ENCODE data around the gene MKS1.
A peak's percentile ranks its signal among the peaks of the same experiment; 100 is the strongest.

The MKS1 gene

DNA sequence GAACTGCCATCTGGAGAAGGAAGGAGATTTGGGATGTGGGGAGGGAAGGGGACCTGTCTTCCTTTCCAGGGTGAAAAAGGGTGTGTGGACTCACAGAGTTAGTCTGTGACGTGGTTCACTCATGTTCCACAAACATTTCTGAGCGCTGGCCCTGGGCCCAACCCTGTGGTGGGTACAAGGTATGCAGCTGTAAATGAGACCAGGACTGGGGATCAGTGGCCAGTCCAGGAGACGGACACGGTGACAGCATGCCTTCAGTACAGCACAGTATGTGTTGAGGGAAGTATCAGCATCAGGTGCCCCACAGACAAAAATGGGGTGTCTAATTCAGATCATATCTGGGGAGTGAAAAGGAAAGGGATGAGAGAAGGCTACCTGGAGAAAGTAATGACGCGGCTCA is 32.0 kb downstream of the MKS1 start:
- no peaks in the 10 kb centered on the region for H3K27me3 ChIP-seq (replicated peaks)
- TF ChIP-seq, protein P1, sequence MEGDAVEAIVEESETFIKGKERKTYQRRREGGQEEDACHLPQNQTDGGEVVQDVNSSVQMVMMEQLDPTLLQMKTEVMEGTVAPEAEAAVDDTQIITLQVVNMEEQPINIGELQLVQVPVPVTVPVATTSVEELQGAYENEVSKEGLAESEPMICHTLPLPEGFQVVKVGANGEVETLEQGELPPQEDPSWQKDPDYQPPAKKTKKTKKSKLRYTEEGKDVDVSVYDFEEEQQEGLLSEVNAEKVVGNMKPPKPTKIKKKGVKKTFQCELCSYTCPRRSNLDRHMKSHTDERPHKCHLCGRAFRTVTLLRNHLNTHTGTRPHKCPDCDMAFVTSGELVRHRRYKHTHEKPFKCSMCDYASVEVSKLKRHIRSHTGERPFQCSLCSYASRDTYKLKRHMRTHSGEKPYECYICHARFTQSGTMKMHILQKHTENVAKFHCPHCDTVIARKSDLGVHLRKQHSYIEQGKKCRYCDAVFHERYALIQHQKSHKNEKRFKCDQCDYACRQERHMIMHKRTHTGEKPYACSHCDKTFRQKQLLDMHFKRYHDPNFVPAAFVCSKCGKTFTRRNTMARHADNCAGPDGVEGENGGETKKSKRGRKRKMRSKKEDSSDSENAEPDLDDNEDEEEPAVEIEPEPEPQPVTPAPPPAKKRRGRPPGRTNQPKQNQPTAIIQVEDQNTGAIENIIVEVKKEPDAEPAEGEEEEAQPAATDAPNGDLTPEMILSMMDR (IDR thresholded peaks at IDR 0.05; ENCODE audit: low read depth, low read length, missing control alignments) = no peak

DNA sequence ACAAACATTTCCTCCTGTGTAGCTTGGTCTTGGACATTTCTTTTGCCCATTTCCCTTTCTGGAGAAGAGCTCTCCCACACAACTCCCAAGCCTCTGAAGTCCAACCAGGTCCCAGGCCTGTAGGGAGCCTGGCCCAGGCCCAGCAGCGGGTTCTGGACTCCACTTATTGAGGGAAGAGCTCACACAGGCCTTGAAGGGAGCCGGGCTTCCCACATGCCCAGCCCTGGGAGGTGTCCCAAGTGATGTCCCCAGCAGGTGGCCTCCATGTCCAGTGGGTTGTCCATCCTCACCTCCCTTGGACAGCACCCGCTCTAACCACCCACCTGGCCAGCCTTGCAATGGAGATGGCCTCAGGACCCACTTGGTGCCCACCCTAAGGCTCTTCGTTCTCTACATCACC is 32.5 kb downstream of the MKS1 start:
- no peak overlapping the region for H3K27ac ChIP-seq
- TF ChIP-seq, protein P1 (IDR thresholded peaks at IDR 0.05; ENCODE audit: low read depth, low read length, missing control alignments) = no peak
- DNase-seq = no peak
- H3K36me3 ChIP-seq (replicated peaks) = no peaks in the 10 kb centered on the region
- in situ Hi-C loops (cut with HindIII; ENCODE audit: low pct_ligation_motif_present, low sequenced_read_pairs) = no loop called here
- H3K27me3 ChIP-seq (replicated peaks) = no peaks in the 10 kb centered on the region
- no peak overlapping the region for H3K4me3 ChIP-seq (ENCODE audit: low read depth, low read length)

More for the DNA sequence above, 32.0 kb downstream of the MKS1 start:
- Histone ChIP-seq H3K27ac (no peak overlapping the region), H3K4me3 (ENCODE audit: low read depth, low read length) (no peak overlapping the region), H3K36me3 (replicated peaks) (no peaks in the 10 kb centered on the region)
- DNase-seq = no peak
- in situ Hi-C loops (cut with HindIII; ENCODE audit: low pct_ligation_motif_present, low sequenced_read_pairs) = no loop called here

DNA sequence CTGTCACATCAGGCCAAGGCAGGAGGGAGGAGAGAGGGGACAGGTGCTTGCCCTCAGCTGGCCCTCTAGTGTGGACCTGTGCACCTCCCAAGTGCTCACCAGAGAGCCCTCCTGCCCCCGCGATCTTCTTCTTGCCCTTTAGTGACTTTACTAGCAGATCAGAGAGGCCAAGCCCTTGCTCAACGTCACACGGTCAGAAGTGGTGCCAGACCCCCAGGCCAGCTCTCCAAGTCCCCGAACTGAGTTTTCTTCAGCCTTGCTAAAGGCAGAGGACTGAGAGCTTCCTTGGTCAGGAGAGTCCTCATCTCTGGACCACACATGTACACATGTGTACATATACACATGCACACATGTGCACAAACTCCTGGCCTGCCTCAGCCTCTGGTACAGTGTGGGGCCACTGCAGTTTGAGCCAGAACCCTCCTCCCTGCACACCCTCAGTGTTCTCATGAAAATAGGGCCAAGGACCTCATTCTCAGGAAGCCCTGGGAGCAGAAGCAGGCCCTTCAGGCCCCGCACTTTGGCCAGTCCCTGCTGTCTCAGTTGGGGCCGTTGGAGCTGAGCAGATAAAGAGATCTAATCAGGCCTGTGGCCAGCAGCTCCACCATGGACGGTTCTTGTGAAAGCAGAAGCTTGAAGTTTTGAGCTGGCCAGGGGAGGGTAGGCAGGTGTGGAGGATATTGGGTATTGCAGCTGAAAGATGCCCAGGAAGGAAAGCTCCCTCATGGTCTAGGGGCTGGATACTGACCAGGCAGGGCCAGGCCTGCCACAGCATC is 33.9 kb downstream of the MKS1 start:
- DNase-seq = no peak

DNA sequence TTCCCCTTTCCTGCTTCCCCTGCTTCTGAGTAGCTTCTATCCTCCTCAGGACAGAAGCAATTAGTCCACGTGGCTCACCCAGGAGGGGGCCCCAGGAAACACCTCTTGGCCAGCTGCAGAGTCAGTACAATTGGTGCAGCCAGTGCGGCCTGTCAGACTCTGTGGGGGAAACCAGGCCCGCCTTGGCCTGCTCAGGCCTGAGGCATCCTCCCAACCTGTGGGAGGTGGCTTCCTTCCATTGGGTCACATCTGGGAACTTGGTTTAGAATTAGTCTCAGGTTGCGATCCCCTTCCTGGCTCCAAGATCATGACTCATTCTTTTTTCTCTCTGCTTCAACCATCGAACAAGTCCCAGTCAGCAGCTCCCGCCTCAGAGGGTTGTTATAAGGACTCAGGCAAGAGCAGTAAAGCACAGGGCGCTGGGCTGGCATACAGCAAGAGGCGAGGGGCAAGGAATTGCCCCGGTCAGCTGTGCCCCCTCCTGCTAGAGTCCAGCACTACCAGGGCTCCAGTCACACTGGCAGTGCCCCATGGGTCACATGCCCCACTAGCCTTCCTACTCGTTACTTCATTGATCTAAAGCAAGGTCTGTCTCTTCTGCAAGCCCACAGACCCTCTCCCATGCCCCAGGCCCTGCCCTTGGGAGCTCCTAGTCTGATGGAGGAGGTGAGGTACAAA is 34.6 kb downstream of the MKS1 start:
- peak; percentile 18 for DNase-seq
- H3K36me3 ChIP-seq (replicated peaks) = no peaks in the 10 kb centered on the region
- no peak overlapping the region for H3K27ac ChIP-seq
- H3K27me3 ChIP-seq (replicated peaks) = no peaks in the 10 kb centered on the region
- no peak overlapping the region for H3K4me3 ChIP-seq (ENCODE audit: low read depth, low read length)
- TF ChIP-seq, protein P1 (IDR thresholded peaks at IDR 0.05; ENCODE audit: low read depth, low read length, missing control alignments) = no peak
- in situ Hi-C loops (cut with HindIII; ENCODE audit: low pct_ligation_motif_present, low sequenced_read_pairs) = no loop called here

More for the DNA sequence above, 33.9 kb downstream of the MKS1 start:
- H3K36me3 ChIP-seq (replicated peaks) = no peaks in the 10 kb centered on the region
- H3K27me3 ChIP-seq (replicated peaks) = no peaks in the 10 kb centered on the region
- in situ Hi-C loops (cut with HindIII; ENCODE audit: low pct_ligation_motif_present, low sequenced_read_pairs) = no loop called here
- H3K27ac ChIP-seq = no peak overlapping the region
- TF ChIP-seq, protein P1 (IDR thresholded peaks at IDR 0.05; ENCODE audit: low read depth, low read length, missing control alignments) = no peak
- H3K4me3 ChIP-seq (ENCODE audit: low read depth, low read length) = no peak overlapping the region

DNA sequence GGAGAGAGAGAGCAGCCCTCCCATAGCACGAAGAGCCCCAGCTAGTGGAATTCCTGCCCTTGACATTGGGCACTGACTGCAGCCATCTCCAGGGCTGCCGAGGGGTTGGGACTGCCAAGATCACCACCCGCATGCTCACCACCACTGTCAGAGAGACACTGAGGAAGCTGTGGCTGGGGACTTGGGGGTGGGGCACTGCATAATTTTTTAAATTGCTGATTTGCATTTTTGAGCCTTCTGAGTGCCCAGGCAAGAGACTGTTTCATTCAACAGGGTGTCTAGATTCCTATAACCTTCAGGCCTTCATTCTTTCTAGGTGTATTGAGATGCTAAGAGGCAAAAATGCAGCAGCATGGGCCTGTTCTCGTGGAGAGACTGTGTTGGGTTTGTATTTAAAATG is 35.5 kb downstream of the MKS1 start:
- in situ Hi-C loops (cut with HindIII; ENCODE audit: low pct_ligation_motif_present, low sequenced_read_pairs) = no loop called here
- no peaks in the 10 kb centered on the region for H3K36me3 ChIP-seq (replicated peaks)
- no peaks in the 10 kb centered on the region for H3K27me3 ChIP-seq (replicated peaks)
- no peak overlapping the region for H3K27ac ChIP-seq
- no peak overlapping the region for H3K4me3 ChIP-seq (ENCODE audit: low read depth, low read length)
- no peak for DNase-seq
- TF ChIP-seq, protein P1 (IDR thresholded peaks at IDR 0.05; ENCODE audit: low read depth, low read length, missing control alignments) = no peak
